Measurements from ENCODE around the gene KLHL3.

GRCh38 chr5:137639645-137640044, 96.2 kb downstream of the KLHL3 start:
- TF ChIP-seq, protein P1, sequence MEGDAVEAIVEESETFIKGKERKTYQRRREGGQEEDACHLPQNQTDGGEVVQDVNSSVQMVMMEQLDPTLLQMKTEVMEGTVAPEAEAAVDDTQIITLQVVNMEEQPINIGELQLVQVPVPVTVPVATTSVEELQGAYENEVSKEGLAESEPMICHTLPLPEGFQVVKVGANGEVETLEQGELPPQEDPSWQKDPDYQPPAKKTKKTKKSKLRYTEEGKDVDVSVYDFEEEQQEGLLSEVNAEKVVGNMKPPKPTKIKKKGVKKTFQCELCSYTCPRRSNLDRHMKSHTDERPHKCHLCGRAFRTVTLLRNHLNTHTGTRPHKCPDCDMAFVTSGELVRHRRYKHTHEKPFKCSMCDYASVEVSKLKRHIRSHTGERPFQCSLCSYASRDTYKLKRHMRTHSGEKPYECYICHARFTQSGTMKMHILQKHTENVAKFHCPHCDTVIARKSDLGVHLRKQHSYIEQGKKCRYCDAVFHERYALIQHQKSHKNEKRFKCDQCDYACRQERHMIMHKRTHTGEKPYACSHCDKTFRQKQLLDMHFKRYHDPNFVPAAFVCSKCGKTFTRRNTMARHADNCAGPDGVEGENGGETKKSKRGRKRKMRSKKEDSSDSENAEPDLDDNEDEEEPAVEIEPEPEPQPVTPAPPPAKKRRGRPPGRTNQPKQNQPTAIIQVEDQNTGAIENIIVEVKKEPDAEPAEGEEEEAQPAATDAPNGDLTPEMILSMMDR (IDR thresholded peaks at IDR 0.05; ENCODE audit: insufficient read depth, low read length, poor library complexity, severe bottlenecking): no peak
- TF ChIP-seq EZH2phosphoT487 (conservative IDR thresholded peaks at IDR 0.05; ENCODE audit: low read length): no peak
